K562 (cell line): ENCODE data around the gene IGF2R. TPM values are rescaled to one million over a fixed set of nuclear protein-coding genes. Genes with fewer than 3 reads are reported as not detected.

Experiments
- BRF2 ChIP-seq: IDR thresholded peaks from 3 replicates; pipeline ENCODE4 v1.6.1; 2011; ENCODE audit warnings: borderline replicate concordance, mild to moderate bottlenecking; ENCODE audit not compliant: insufficient read length, insufficient read depth
- CBFA2T2 ChIP-seq: fragments of 450-650 bp; conservative IDR thresholded peaks from 2 replicates; pipeline ENCODE4 v1.6.1; 2017; ENCODE audit warnings: mild to moderate bottlenecking
- DLX4 ChIP-seq: fragments of 250-450 bp; sonication (Bioruptor Pico); IDR thresholded peaks from 2 replicates; pipeline ENCODE4 v1.6.1; 2021; ENCODE audit warnings: mild to moderate bottlenecking
- EHMT2 ChIP-seq: fragments of 450-650 bp; IDR thresholded peaks from 2 replicates; pipeline ENCODE4 v1.6.1; 2018; ENCODE audit warnings: antibody characterized with exemption
- EP300 ChIP-seq: IDR thresholded peaks from 2 replicates; pipeline ENCODE4 v1.6.1; 2012; ENCODE audit warnings: low read length, improper control_type of control experiment
- FOXK2 ChIP-seq, 2 experiments: fragments of 450-650 bp; IDR thresholded peaks in 1 of 2; conservative IDR thresholded peaks in 1 of 2; 2 replicates each; pipeline ENCODE4 v1.6.1; 2016; ENCODE audit warnings: low read depth in 2 of 2, mild to moderate bottlenecking in 1 of 2
- GTF2A2 ChIP-seq: IDR thresholded peaks from 2 replicates; pipeline ENCODE4 v1.6.1; 2016; ENCODE audit warnings: mild to moderate bottlenecking, missing genetic modification characterization, missing compliant biosample characterization
- GTF2E2 ChIP-seq: fragments of 200-800 bp; sonication (Bioruptor generic); IDR thresholded peaks from 2 replicates; pipeline ENCODE4 v1.6.1; 2016; ENCODE audit warnings: missing genetic modification characterization, missing compliant biosample characterization
- HMGXB4 ChIP-seq: sonication (generic); formaldehyde crosslinking; IDR thresholded peaks from 2 replicates; pipeline ENCODE4 v1.8.1; 2023; ENCODE audit warnings: mild to moderate bottlenecking, missing genetic modification reagents
- ILK ChIP-seq: fragments of 450-650 bp; IDR thresholded peaks from 2 replicates; pipeline ENCODE4 v1.6.1; 2016; ENCODE audit warnings: missing genetic modification characterization, low read depth, mild to moderate bottlenecking, missing compliant biosample characterization, moderate library complexity, borderline replicate concordance
- IRF1 ChIP-seq: sonication (generic); formaldehyde crosslinking; IDR thresholded peaks from 2 replicates; pipeline ENCODE4 v1.8.0; 2022; ENCODE audit warnings: missing genetic modification reagents, mild to moderate bottlenecking, borderline replicate concordance
- KAT2B ChIP-seq: IDR thresholded peaks from one replicate; pipeline ENCODE4 v1.6.1; 2012; ENCODE audit warnings: low read depth, mild to moderate bottlenecking, control low read depth, inconsistent platforms, low read length, moderate library complexity
- KDM4B ChIP-seq, 2 experiments: fragments of 450-650 bp in 1 of 2; sonication (generic) in 1 of 2; IDR thresholded peaks; 2 replicates each; pipeline ENCODE4 v1.6.1; 2016 to 2017; ENCODE audit warnings: borderline replicate concordance in 2 of 2, antibody characterized with exemption in 1 of 2, low read depth in 1 of 2, mild to moderate bottlenecking in 1 of 2
- KLF1 ChIP-seq: fragments of 450-650 bp; IDR thresholded peaks from 2 replicates; pipeline ENCODE4 v1.6.1; 2016; ENCODE audit warnings: missing genetic modification characterization, missing compliant biosample characterization
- MTA1 ChIP-seq: fragments of 450-650 bp; IDR thresholded peaks from 2 replicates; pipeline ENCODE4 v1.6.1; 2017; ENCODE audit warnings: borderline replicate concordance
- NUFIP1 ChIP-seq: fragments of 450-650 bp; IDR thresholded peaks from 2 replicates; pipeline ENCODE4 v1.6.1; 2018; ENCODE audit not compliant: partially characterized antibody
- RAD21 ChIP-seq, 2 experiments: fragments of 250-450 bp in 1 of 2; fragments of 450-650 bp in 1 of 2; sonication (Bioruptor Pico) in 1 of 2; formaldehyde crosslinking in 1 of 2; IDR thresholded peaks in 1 of 2; conservative IDR thresholded peaks in 1 of 2; 2 replicates each; pipeline versions ENCODE4 v1.4.0 to v1.8.0; 2020 to 2022; ENCODE audit warnings: mild to moderate bottlenecking in 2 of 2, moderate library complexity in 1 of 2
- TAF7 ChIP-seq: fragments of 450-650 bp; IDR thresholded peaks from 2 replicates; pipeline ENCODE4 v1.6.1; 2016; ENCODE audit warnings: missing genetic modification characterization, missing compliant biosample characterization
- TEAD4 ChIP-seq, 2 experiments: sonication (generic) in 1 of 2; formaldehyde crosslinking in 1 of 2; IDR thresholded peaks; 2 replicates each; pipeline versions ENCODE4 v1.6.1 to v1.8.0; 2012 to 2022; ENCODE audit warnings: borderline replicate concordance in 1 of 2, inconsistent platforms in 1 of 2, low read length in 1 of 2, mild to moderate bottlenecking in 1 of 2, missing genetic modification reagents in 1 of 2
- TOE1 ChIP-seq, 2 experiments: fragments of 450-650 bp in 1 of 2; sonication (generic) in 1 of 2; formaldehyde crosslinking in 1 of 2; IDR thresholded peaks; 2 replicates each; pipeline versions ENCODE4 v1.7.1 to v1.8.0; 2016 to 2022; ENCODE audit warnings: borderline replicate concordance in 2 of 2, mild to moderate bottlenecking in 2 of 2, antibody characterized with exemption in 1 of 2, inconsistent platforms in 1 of 2, low read depth in 1 of 2, missing genetic modification reagents in 1 of 2, moderate library complexity in 1 of 2
- ZNF695 ChIP-seq: fragments of 450-650 bp; formaldehyde crosslinking; IDR thresholded peaks from 2 replicates; pipeline ENCODE4 v1.4.0; 2020; ENCODE audit warnings: mild to moderate bottlenecking, moderate library complexity
- ZNF766 ChIP-seq: fragments of 200-800 bp; sonication (Bioruptor generic); conservative IDR thresholded peaks from 2 replicates; pipeline ENCODE4 v1.6.1; 2016; ENCODE audit warnings: missing genetic modification characterization, missing compliant biosample characterization
- polyA plus RNA-seq, 8 experiments: library from polyadenylated mRNA; depleted of rRNA in 4 of 8; stranded (reverse) in 5 of 8; unstranded in 3 of 8; fragments of >200 nt; fragmentation: Nextera tagmentation in 2 of 8; fragmentation: Illumina TruSeq in 1 of 8; extraction: Ambion mirVana in 2 of 8; extraction: Trizol in 1 of 8; gene quantifications; 2 replicates each; pipeline versions ENCODE4 v1.2.1 to v1.2.3, GENCODE V29; 2011 to 2014; ENCODE audit warnings: inconsistent platforms in 1 of 8, missing spikeins in 1 of 8
- total RNA-seq, 7 experiments: library from RNA; depleted of rRNA in 6 of 7; stranded (reverse); fragments of >200 nt in 6 of 7; fragmentation: Illumina TruSeq in 2 of 7; extraction: Trizol in 2 of 7; gene quantifications; 2 replicates each; pipeline versions ENCODE4 v1.2.1 to v1.2.3, GENCODE V29; 2011 to 2021; ENCODE audit warnings: low replicate concordance in 1 of 7

IGF2R gene
- total and polyA plus RNA-seq, 9 of the 15 experiments (the other 6 are each of a cell fraction or from before 2014, with no cell fraction given) = 3.5 to 92.3 (median 34.5) TPM

- TF ChIP-seq RAD21 (CRISPR knock-in tag; conservative IDR thresholded peaks at IDR 0.05 in 1 of 2, IDR thresholded peaks at IDR 0.05 in 1 of 2) = no peak
- TF ChIP-seq ZNF695 (CRISPR knock-in tag) = no peak
- no peak for TF ChIP-seq HMGXB4 (CRISPR knock-in tag)
- TF ChIP-seq TEAD4 (IDR thresholded peaks at IDR 0.05; ENCODE audit: low read length) = peak; percentile 62
- TF ChIP-seq TEAD4 (CRISPR knock-in tag; IDR thresholded peaks at IDR 0.05; ENCODE audit: borderline replicate concordance) = no peak
- TF ChIP-seq TOE1 (IDR thresholded peaks at IDR 0.05; ENCODE audit: borderline replicate concordance) = no peak
- TF ChIP-seq TOE1 (CRISPR knock-in tag; IDR thresholded peaks at IDR 0.05; ENCODE audit: borderline replicate concordance, low read depth) = no peak
- TF ChIP-seq KAT2B = no peak
- TF ChIP-seq IRF1 (CRISPR knock-in tag) = no peak
- TF ChIP-seq ILK (tag) = no peak
- no peak for TF ChIP-seq KDM4B (IDR thresholded peaks at IDR 0.05; ENCODE audit: borderline replicate concordance in 2 of 2, low read depth in 1 of 2)
- TF ChIP-seq TAF7 (tag) = no peak
- peak; percentile 71 for TF ChIP-seq EP300
- TF ChIP-seq EHMT2 = no peak
- no peak for TF ChIP-seq MTA1
- no peak for TF ChIP-seq GTF2A2 (tag)
- no peak for TF ChIP-seq NUFIP1
- 0 out of 4 replicates have a peak, but pooled peaks of 1 of the 2 experiments have one; percentile 24 for TF ChIP-seq FOXK2 (conservative IDR thresholded peaks at IDR 0.05 in 1 of 2, IDR thresholded peaks at IDR 0.05 in 1 of 2; ENCODE audit: low read depth in 2 of 2)
- TF ChIP-seq DLX4 (CRISPR knock-in tag) = no peak
- no peak for TF ChIP-seq BRF2
- TF ChIP-seq CBFA2T2 = peak; percentile 62
- no peak for TF ChIP-seq KLF1 (tag)
- peak; percentile 46; the same call in 1 of the 2 replicates for TF ChIP-seq ZNF766
- no peak for TF ChIP-seq GTF2E2 (tag)
These were observed 20.9 kb downstream of the IGF2R start (continued) for GRCh38 chr6:159989492-159990480.
